H4 (cell line): ENCODE results near the gene IL17A. TPM values are rescaled to one million over a fixed set of nuclear protein-coding genes. Genes with fewer than 3 reads are reported as not detected.

Experiments used
- DNase-seq: peaks from one replicate; pipeline ENCODE4 v3.0.0-alpha.2; 2015; ENCODE audit warnings: low spot score
- total RNA-seq: library from RNA; depleted of rRNA; stranded (reverse); fragments of >200 nt; shearing (Covaris generic); gene quantifications from 2 replicates; pipeline ENCODE4 v1.2.3, GENCODE V29; 2014; rRNA removed

Gene IL17A
- not detected in 2 replicates for total RNA-seq

DNA sequence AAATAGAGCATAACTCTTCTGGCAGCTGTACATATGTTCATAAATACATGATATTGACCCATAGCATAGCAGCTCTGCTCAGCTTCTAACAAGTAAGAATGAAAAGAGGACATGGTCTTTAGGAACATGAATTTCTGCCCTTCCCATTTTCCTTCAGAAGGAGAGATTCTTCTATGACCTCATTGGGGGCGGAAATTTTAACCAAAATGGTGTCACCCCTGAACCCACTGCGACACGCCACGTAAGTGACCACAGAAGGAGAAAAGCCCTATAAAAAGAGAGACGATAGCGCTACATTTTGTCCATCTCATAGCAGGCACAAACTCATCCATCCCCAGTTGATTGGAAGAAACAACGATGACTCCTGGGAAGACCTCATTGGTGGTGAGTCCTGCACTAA lies at the start of gene IL17A:
IL17A (plus strand) TSS at position 301 of the 400 bp plus-strand sequence; CDS start at position 358, 57 bp downstream.
- no peak for DNase-seq

DNA sequence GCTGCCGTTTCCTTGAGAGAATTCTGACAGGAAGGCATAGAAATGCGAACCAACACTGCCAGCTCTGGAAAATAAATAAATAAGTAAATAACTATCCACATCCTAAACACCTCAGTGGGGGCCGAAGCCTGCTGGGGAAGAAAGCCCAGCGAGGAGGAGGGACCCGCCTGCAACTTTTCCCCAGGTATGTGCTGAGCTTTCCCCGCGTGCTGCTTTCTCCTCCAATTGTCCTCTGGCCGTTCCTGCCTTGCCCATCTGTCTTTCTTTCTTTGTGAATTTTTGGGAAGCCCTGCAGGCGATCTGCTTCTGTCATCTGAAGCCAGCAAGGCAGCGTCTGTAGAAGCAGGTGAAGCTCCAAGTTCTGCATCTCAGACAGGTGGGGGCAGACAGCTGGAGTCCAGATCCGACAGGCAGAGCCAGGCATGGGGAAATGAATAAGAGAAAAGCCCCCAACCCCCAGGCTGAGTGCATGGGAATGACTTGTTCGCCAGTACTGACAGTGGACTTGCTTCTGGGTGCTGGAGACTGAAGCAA lies 49.2 kb upstream of the IL17A start:
- DNase-seq, result no peak

DNA sequence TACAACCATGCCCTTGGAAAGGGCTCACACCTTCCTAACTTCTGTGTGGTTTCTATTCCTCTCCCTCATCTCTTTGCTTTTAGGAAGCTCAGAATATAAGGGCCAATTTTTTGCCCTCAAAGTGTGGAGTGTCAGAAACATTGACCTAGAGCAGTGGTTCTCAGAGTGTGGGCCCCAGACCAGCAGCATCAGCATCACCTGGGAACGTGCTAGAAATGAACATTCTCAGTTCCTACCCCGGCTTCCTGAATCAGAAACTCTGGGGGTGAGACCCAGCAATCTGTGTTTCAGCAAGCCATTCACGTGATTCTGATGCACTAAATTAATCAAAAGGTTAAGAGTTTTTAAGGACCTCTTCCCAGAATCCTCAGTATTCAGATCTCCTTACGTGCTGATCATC lies 47.9 kb upstream of the IL17A start:
- DNase-seq, result no peak

DNA sequence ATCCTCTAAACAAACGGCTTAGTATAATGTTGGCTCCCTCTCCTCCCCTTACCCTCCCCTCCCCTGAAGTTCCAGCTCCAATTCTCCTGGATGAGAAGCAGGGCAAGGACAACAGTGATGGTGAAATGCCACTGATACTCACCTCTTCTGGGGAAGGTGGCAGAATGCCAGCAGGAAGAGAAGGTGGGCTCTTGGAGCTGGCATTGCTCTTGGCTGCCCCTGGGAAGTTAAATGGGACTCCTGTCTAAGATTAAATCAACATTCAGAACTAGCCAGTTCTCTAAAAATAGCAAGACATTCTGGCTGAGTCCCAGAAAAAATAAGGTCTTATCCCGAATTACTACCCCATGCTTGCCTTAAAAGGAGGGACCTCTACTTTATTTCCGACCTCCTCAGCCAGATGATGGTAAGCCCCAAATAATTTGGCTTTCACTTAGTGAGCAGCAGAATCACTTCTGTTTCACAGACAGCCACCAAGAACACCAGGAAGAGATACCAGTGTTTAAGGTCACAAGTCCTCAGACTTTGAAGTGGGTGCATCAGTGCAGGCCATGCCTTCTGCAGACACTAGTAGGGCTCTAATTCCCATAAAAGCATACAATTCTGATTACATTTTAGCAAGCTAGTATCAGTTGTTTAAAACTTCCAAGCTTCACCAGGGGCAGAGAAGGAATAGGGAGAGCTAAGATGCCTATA lies 46.0 kb upstream of the IL17A start:
- no peak for DNase-seq

DNA sequence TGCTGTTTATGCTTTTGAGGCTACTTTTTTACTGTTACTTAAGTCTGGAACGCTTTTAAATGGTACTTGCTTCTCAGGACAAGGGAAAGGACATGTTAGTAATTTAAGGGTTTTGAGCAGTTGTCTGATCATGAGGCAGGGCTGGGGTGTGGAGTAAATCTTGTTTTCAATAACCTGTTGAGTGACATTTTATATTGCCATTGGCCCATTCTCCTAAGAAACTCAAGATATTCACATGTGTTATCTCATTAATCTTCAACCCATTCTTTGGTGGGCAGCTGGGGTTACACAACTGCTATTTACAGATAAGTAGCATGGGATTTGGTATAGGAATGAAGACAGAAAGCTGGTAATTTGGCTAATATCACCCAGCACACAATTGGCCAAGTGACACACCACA lies 44.6 kb upstream of the IL17A start:
- DNase-seq, result no peak

DNA sequence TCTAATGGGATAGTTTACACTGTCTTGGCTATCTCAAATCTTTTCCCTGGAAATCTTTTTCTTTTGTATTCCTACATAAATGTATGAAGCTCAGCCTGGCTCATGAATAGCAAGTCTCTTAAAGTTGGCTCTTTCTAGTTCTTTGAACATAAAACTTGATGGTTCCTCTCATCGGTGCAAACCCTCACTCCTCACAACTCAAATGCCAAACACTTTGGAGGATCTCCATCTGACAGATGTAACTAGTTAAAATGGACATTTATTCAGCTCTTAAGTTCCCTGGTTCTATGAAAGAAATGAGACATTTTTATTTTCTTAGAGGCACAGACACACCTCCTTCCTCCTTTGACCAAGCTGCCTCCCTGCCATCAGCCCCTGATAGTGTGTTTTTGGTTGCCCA lies 43.6 kb upstream of the IL17A start:
- no peak for DNase-seq

DNA sequence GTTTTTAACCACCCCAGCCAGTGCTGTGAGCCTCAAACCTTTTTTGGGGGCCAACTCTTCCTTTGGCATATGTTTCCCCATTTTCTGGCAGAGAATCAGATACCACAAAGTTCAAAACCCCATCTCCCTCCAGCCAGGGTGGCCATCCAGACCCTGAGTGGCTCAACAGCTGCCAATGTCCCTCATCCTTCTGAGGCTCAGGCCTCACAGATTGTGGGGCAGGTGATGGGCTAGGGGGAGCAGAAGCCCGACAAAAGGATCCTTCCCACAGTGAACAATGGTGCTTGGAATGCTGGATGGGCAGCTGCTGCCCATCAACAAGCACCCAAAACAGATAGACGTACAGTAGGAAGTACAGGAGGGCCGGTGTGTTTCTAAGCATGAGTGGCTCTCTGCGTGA lies 42.6 kb upstream of the IL17A start:
- DNase-seq, result no peak

DNA sequence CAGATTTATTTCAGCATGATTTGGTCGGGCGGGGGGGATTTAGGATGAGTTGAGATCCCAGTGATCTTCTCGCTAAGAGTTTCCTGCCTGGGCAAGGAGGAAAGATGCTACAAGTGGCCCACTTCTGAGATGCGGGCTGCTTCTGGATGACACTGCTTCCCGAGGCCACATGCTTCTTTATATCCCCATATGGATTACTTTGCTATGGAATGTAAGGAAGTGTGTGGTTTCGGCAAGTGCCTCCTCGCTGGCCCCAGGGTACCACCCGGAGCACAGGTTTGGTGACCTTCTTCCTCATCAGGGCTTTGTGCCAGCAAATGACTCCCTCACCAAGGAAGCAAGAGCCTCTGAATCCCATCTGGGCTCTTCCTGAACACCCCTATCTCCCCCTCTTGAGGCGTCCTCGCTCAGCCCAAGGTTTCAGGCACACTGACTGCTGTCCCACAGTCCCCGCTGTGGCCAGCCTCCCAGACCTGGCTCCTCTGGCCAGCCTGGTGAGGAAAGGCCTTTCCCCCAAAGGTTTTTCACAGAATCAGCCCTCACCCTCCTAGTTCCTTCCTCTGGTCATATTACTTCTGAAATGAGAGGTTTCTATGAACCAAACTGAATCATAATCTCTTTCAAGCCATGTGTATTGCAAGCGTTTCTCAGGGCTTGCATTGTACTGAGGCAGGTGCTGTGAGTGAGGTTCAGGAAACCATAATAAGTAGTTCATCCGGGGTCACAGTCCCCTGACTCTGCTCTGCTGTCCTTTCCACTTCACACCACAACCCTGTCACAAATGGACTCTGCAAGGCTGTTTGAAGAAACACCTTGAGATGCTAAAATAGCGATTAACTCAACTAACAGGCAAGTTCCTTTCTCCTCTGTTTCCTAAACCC lies 41.7 kb upstream of the IL17A start:
- no peak for DNase-seq

DNA sequence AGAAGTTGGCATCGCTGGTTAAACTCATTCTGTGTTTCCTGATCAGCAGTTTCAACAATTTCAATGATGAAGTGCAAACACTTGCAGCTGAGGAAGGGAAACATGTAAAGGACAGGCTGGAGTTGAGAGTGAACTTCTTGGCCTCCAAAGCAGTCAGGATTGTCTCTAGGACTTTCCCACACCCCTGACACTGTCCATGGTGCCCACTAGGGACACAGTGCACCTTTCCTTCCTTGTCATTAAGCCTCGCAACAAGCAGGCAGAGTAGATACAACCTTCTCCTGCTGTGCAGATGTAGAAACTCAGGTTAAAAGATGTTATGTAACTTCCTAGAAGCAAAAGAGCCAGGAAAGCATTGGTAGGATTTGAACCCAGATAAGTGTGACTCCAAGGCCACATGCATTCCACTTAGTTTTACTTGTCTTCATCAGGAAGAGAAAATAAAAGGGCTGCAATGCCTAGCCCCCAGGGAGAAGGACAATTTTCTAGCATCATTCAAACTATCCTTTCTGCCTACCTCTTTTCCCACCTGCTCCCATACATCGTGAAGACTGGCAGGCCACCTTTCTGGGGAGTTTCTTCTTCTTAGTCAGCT lies 39.2 kb upstream of the IL17A start:
- no peak for DNase-seq

DNA sequence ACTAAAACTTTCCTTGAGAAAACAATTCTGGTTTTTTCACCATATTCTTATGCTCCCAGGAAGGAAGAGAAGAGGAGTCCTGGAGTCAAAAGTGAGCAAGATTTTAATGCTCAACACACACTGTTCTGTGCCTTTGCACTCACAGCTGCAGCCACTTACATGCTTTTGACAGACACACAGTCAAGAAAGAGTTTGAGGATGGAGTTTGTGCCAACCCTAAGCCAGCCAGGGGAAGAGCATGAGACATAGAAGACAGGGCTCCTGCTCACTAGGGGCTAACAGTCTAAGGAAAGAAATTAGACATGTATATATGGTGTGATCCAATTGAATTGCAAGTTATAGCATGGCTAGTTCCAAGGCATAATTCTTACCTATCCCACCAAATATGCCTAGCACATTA lies 37.1 kb upstream of the IL17A start:
- DNase-seq, result no peak

DNA sequence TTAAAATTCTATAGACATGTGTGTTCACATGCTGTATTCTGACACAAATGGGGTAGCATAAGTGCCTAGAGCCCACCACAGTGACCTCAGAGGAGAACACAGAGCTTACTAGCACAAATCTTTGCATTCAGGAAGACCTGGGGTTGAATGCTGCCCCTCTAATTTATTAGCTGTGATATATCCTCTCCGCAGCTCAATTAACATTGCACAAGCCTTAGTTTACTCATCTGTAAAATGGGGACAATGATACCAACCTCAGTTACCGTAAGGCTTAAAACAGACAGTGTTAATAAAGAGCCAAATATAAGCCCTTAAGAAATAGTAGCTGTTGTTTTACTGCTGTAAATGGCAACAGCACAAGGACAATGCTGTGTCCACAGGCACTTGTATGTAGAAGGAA lies 36.2 kb upstream of the IL17A start:
- DNase-seq, result no peak

DNA sequence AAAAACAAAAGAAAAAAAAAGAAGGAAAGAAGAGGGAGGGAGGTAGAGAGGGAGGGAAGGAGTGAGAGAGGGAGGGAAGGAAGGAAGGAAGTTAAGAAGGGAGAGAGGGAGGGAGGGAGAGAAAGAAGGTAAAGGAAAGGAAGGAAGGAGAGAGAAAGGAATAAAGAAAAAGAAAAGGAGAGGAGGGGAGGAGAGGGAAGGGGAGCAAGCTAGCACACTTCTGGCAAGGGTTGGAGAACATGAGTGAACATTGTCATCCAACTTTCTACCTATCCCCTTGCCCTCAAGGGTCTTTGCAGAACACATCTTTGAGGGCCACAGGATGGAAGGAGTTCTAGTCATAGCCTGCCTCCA lies 34.1 kb upstream of the IL17A start:
- no peak for DNase-seq

DNA sequence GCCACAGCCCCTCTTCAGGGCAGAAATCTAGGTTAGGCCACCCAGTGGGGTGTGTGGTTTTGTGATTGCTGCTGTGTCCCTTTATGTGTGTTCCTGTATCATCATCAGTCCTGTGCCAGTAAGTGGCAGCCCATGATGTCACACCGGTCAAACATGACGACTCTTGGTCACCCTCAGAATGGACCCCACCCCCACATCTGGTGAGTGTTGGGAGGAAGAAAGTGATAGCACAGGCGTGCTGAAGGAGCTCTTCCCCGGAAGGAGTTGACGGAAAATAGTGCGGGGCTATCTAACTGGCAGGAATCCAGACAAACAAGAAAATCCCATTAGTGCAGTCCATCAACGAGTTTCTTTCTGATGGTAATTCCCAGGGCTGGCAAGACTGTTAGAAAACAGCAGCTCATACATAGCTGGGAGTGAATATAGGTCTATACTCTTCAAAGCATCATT lies 33.4 kb upstream of the IL17A start:
- DNase-seq, result no peak

DNA sequence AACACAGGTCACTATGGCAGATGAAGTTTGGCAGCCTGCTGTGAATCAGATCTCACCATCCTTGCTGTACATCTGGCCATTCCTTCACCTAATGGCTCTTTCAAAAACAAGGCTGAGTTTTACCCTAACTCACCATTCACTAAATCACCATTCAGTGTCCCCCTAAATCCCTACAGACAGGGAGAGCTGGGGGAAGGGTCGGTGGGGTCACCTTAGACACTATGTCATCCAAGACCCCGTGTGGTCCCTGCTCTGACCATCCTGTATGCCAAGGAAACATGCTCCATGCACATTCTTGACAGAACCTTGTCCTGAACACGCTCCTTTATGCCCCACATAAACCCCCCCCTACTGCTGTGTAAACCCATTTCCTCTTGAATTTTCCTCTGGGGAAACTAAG lies 31.8 kb upstream of the IL17A start:
- no peak for DNase-seq

DNA sequence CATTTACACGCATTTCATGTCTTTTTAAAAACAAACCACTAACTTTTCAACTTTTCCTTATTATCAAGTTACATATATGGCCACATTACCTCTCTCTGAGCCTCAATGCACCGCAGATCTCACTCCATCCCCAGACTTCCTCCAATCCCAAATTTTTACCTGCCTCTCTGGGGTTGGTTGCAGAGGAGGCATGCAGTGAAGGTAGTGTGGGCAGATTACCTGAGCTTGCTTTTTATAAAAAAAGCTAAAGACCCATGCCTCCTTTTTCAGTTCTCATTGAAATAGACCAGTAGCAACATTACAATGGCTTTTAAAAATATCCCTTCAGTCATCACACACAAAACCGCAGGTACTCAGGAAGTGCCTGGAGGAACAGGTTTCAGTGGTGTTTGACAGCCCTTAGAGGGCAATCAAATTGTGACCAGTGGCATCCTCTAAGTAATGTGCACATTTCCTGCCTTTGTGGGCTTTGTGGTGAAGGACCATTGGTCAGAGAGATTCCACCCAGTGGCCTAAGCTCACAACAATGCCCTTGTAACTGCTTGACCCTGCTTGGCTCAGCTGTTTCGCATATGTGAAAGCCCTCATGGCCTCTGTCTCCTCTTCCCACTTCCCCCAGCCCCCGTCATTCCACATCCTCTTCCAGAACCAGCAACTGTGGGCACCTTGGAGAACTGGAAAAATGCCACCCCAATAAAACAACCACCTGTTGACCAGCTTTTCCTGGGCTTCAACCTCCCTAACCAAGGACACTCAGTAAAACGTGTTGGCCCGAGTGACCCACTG lies 30.2 kb upstream of the IL17A start:
- DNase-seq, result peak; percentile 84

DNA sequence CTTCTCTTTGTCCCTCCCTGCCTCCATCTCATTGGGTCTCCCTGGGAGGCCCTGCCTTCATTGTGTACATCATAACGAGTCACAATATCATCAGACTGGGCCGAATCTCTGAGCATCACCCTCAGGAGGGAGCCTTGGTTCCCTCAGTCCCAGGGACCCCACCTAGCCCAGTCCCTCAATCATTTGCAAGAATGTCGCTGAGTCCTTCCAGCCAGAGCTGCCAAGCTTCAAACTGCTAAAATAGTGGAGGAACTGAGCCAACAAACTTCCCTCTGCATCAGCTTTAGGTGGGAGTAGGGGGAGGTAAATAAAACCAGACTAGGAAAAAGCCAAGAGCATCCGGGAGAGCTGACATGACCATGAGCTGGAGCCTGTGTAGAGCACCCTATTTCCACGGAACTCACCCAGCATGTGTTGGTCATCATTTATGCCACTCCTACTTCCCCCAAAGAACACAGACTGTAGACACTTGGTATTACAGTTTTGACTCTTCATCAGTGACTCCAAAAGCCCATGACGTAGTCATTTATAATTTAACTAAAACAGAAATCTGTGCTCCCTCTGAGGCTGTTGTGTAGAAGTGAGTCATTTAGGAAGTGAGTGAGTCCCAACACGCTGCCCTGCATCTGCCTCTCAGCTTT lies 28.8 kb upstream of the IL17A start:
- peak; percentile 25 for DNase-seq

DNA sequence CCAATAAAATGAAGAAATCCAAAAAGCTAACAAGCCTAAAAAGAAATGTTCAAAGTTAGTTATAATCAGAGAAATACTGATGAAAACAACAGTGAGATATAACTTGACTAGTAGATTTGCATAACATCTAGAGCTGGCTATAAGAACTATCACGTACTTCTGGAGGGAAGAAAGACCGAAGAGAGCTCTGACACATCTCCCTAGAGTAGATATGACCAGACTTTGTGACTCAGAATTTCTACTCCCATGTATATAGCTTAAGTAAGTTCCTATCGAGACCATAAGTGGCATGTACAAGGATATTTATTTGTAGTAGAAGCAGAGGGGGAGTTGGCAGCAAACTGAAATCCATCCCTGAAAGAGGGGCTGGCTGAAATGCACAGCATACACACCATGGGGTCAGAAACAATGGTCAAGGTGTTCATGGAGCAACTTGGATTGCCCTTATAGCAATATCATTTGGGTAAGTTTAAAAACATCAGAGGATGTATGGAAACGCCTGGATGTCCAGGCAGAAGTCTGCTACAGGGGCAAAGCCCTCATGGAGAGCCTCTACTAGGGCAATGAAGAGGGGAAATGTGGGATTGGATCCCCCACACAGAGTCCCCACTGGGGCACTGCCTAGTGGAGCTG lies 25.6 kb upstream of the IL17A start:
- DNase-seq, result no peak

DNA sequence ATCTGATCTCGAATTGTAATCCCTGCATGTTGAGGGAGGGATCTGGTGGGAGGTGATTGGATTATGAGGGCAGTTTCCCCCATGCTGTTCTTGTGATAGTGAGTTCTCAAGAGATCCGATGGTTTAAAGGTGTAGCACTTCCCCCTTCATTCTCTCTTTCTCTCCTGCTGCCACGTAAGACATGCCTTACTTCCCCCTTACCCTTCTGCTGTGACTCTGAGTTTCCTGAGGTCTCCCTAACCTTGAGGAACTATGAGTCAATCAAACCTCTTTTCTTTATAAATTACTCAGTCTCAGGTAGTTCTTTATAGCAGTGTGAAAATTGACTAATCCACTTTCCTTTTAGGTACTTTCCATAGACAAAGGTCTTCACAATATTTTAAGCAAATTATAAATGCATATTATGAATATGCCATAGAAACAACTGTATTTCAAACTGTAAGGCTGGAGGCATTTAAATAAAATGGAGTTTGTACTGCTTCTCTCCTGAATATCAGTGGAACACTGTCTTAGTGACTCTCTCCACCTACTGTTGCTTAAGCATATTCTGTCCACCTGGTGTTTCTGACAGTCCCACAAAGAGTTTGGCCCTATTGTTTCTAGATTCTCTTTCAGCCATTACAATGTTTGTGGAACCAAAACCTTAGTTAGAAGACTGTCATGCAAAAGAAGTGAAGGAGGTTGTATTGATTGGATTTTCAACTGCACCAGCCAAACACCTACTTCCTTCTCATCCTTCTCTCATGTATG lies 24.3 kb upstream of the IL17A start:
- DNase-seq, result no peak

DNA sequence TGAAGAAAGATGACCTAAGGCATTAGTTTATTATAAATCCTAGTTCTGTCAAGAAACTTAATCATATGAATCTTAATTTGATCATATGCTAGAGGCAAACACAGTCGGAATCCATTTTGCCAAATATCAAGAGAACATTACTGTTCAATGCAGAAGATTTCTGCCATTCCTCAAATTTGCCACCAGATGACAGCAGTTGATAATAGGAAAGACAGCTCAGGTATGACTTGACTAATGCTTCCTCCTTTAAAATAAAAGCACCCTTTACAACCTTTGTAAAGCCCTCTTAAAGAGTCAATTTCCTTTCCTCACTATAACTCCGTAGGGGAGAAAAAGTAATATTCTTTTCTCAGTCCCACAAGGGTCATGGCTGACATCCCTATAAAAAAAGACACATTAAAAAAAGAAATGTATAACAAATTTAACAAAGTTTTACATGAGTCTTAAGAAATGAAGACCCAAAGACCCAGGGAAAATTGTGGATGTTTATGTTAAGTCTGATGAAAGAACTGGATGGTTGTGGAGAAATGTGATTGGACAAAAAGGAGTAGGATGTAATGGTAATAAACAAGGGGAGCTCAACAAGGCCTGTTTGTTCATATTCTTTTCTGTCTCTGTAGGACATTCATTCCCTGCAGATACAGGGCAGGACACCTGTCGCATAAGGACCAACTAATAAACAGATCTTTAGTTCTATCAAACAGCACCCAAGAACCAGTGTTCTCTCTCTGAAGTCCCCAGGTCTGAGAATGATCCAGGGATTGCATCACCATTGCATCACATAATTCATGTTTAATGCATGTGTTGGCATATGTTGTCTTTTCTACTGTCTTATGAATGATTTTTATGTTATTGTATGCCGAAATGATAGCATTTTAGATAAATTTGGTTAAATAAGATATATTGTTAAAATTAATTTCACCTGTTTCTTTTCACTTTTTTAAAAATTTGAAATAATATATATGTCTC lies 23.0 kb upstream of the IL17A start:
- DNase-seq, result peak; percentile 47
